Left lobe of liver (tissue), 2 donors: ENCODE measurements around the gene PKDREJ. TPM values are rescaled to one million over a fixed set of nuclear protein-coding genes. Genes with fewer than 3 reads are reported as not detected.

ENCODE experiments used
- ATAC-seq: fragments of 200-7000 bp; cut with Tn5 transposase; one replicate; pipeline ENCODE4 v1.9.1; 2020; ENCODE audit warnings: mild to moderate bottlenecking, moderate library complexity
- DNase-seq: peaks from one replicate; pipeline ENCODE4 v3.0.0-alpha.2; 2020; ENCODE audit warnings: low spot score
- total RNA-seq: library from RNA; stranded (reverse); gene quantifications from one replicate; pipeline ENCODE4 v1.2.1, GENCODE V29; 2021
- donor health status: DM: no; HTN: no; CAD: no; lungs with moderate emphysema.
- donor health status: DM: no; HTN: yes; CAD: no.

Gene PKDREJ
- total RNA-seq, 1 donor from 2014 or later = 0.05 TPM

DNA sequence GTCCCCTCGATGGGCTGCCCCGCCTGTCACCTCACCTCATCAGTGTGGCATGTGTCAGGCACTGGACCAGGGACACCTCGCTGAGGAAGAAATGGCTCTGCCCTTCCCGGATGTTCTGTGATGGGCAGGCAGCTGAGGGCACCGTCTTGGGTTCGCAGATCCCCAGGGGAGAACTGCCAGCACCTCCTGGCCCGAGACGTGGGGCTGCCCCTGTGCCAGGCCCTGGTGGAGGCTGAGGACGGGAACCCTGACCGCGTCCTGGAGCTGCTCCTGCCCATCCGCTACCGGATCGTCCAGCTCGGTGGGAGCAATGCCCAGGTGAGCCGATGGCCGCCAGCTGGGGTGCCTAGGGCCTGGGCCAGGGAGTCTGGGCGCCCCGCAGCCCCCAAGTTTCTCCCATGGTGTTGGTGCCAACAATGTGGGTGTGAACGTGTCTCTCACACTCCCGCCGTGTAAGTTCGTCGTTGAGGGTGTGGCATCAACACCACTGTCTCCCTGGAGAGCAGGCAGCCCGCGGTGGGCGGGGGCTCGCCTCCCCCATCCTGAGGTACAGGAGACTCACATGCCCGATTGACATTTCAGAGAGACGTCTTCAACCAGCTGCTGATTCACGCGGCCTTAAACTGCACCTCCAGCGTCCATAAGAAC lies 26.2 kb upstream of the PKDREJ start:
- DNase-seq = no peak
- peak; percentile 3 for ATAC-seq

GRCh38 chr22:46288846-46289243 lies 25.7 kb upstream of the PKDREJ start:
- DNase-seq (no peak), ATAC-seq (no peak)

GRCh38 chr22:46287873-46288751 lies 25.0 kb upstream of the PKDREJ start:
- ATAC-seq (peak; percentile 17), DNase-seq (no peak)

DNA sequence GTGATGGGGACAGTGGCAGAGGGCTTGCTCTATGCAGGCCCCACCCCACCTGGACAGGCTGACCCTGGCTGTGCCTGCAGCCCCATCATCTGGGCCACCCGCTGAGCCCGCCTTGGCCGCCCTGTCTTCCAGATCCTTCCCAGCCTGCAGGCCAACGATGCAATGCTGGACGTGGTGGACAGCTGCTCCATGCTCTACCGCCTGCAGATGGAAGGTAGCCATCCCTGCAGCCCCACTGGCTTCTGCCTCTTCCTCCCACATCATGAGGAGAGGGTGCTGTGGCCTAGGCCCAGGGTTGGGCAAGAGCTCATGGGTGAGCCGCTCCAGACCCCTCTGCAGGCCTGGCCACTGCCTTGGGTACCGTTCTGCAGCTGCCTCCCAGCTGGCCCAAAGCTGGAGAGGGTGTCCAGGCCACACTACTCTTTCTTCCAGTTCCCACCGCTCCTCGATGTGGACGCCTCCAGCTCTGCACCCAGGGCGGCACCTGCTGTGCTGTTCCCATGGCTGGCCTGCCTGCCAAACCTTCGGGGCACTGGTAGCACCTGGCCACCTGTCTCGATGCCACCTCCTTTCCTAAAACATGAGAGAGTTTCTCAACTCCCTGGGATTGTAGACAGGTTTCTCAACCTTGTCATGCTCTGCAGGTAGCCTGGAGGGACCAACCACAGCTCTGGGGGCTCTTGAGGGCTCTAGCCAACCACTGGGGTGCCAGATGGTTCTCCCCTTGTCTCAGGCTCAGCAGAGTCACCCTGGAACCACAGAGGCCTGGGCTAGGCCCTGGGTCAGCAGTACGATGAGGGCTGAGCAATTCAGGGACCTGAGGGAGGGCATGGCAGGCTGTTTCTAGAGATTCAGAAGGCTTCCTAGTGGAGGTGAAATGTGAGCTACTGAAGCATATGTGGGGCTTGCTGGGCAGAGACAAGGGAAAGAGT lies 24.1 kb upstream of the PKDREJ start:
- peak; percentile 2 for ATAC-seq
- no peak for DNase-seq

DNA sequence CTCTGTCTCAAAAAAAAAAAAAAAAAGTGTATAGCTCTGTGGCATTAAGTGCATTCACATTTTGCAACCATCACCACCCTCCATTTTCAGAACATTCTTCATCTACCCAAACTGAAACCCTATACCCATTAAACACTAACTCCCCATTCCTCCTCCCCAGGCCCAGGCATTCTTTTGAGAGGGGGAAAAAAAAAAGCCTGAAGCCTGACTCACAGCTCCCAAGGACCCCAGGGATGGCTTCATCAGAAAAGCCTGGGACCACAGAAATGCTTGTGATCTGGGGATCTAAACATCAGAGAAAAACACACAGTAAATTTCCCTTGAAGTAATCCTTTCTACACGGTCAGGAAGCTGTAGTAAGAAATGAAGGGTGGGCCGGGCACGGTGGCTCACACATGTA lies 22.9 kb upstream of the PKDREJ start:
- DNase-seq (no peak), ATAC-seq (no peak)

DNA sequence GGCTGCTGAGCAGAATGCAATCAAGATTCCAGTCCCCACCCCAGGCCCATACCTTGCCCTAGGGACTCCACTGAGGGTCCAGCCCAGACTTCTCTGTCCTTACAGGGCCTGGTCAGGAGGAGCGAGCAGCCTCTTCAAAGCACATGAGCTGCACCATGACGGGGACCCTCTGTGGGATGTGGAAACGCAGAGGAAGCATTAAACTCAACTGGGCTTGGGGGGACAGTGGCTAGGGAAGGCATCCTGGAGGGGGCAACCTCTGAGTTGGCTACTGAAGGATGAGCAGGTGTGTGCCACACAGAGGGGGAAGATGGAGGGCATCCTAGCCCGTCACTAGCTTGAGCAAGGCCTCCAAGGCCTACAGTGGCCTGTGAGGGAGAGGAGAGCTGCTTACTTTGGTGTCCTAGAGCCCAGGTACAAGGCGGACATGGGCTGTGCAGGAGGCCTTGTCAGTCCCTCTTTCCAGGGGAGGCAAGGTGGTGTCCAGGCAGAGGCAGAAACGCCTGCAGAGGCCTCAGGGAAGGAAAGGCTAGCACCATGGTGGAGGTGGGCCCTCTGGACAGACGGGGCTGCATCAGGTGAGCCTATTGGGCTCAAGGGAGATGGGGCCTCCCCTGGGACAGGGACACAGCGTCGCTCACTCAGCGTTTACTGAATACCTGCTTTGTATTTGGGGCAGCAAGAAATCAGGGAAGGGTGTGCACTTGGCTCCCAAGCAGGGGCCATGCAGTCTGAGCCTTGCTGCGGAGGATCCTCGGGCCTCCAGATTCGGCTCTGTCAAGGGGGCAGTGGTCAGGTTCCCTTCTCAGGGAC lies 18.9 kb upstream of the PKDREJ start:
- ATAC-seq (peak; percentile 6), DNase-seq (no peak)

- DNase-seq (no peak), ATAC-seq (peak; percentile 23)
These were observed 18.0 kb upstream of the PKDREJ start for GRCh38 chr22:46280999-46281623.

DNA sequence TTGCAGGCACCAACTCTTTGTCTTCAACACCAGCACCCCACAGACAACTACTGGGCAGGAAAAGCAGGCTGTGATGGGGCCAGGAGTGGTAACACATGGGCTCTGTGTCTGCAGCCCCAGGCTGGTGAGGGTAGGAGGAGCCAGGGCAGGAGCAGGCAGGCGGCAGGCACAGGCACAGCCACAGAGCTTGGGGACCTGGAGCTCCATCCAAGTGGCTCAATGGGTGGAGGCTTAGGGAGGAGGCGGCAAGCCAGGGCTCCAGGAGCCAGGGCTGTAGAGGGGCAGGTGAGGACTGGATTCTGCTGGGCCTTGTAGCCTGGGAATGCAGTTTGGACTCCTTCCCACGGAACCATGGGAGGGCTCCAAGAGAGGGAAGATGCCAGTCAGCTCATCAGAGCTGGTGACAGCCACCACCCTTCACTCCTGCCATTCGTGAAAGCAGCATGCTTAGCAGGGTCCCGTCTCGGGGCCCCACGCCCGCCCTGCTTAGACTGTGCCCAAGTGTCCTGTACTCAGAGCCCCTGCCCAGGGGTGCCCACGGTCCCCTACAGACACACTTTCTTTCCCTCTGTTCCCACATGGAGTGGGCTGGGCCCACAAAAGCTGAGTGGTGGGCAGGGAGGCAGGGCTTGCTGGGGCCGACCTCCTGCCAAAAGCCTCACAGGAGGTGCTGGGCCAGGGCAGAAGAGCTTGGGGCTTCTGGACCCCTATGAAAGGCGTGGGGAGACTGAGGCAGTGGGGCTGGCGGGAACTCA lies 17.1 kb upstream of the PKDREJ start:
- ATAC-seq (peak; percentile 18), DNase-seq (no peak)

GRCh38 chr22:46278656-46279645 lies 15.8 kb upstream of the PKDREJ start:
- ATAC-seq (no peak), DNase-seq (no peak)

DNA sequence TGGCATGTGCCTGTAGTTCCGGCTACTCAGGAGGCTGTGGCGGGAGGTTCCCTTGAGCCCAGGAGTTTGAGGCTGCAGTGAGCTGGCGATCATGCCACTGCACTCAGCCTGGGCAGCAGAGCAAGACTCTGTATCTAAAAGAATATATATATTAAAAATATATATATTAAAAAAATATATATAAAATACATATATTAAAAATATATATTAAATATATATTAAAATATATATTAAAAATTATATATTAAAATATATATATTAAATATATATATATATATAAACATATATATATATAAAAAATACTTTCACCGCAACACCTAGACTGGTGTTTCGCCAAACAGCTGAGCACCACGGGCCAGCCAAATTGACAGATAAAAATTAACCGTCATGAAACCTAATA lies 13.4 kb upstream of the PKDREJ start:
- ATAC-seq = no peak
- no peak for DNase-seq

DNA sequence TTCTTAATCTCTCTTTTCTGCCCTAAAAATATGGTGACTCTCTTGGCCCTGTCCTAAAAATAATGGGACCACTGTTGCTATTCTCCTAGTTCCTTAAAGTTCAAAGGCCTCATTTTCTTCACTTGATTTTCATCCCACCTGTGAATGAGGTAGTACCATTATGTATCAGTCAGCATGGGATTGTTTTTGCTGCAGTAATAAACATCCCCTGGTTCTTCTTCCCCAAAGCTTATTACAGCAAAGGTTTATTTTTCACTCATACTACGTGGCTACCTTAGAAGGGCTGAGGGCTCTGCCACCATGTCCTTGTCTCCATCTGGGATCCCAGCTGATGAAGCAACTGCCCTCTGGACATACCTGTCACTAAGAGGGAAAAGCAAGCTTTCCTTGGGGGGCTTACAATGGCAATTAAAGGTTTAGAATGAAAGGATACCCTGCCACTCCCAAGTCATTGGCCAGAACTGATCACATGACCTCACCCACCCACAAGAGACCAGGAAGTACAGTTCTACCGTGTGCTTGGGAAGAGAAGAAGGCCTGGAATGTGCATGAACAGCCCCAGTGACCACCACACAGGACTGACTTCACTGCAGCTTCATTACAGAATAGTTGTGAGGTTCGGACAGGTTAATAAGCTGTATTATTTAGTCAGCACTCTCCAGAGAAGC lies 12.4 kb upstream of the PKDREJ start:
- ATAC-seq (peak; percentile 18), DNase-seq (no peak)

DNA sequence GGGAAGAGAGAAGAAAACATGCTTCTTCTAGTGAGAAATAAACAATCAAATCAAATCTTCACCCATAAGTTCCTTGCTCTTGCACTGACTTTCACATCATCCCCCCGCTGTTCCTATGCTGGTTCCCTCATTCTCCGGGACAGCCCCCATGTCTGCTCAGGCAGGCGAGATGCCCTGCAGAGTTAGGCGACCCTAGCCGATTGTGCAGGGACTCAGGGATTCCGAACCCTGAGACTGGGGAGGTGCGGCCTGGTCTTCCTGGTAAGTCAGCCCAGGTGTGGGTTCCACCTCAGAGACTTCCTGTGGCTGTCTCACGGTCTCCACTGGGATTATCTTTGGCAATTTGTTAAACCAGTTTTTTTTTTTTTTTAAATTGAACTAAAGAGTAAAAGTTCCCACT lies 11.2 kb upstream of the PKDREJ start:
- ATAC-seq = no peak
- DNase-seq = no peak

- DNase-seq (no peak), ATAC-seq (no peak)
These were observed 10.4 kb upstream of the PKDREJ start for GRCh38 chr22:46273432-46274148.

- ATAC-seq = no peak
- no peak for DNase-seq
These were observed 9.8 kb upstream of the PKDREJ start for GRCh38 chr22:46272762-46273431.

DNA sequence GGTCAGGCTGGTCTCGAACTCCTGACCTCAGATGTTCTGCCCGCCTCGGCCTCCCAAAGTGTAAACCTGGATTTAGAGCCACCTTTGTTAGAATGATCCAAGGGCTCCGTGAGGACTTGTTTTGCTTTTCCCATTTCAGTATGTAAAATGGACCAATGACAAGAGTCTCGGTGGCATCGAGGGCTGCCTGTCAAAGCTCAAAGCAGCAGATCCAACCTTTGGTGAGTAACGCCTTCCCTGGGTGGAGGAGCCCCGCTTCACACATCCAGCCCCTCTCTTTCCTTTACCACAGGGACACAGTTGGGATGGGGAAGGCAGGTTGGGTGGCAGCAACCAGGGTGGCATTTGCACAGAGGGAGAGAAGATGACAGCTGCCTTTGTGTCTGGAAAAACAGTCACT lies 9.1 kb upstream of the PKDREJ start:
- ATAC-seq (no peak), DNase-seq (no peak)

- peak; percentile 66 for ATAC-seq
- DNase-seq = peak; percentile 81
These were observed 6.4 kb upstream of the PKDREJ start for GRCh38 chr22:46269564-46269963.
